IMR-90 (cell line): Measurements from ENCODE around the gene SRPRB. TPM values are rescaled to one million over a fixed set of nuclear protein-coding genes. Genes with fewer than 3 reads are reported as not detected.

Experiments
- ATAC-seq: fragments of 200-7000 bp; cut with Tn5 transposase; 2 replicates; pipeline ENCODE4 v1.9.1; 2020; ENCODE audit warnings: low read depth, mild to moderate bottlenecking, moderate library complexity
- BruUV-seq: library from RNA; stranded (reverse); fragments of 400-500 nt; replicated peaks from 2 replicates; lab custom pipeline; 2021; lab: Mats Ljungman, UMichigan
- CTCF ChIA-PET: fragments of 300-600 bp; formaldehyde crosslinking; extraction: SDS; loops from one replicate; lab custom pipeline; 2021; ENCODE audit warnings: antibody characterized with exemption; lab: Yijun Ruan, JAX
- POLR2A ChIA-PET: fragments of 300-600 bp; sonication (Branson Sonifier 250); formaldehyde crosslinking; loops from one replicate; lab custom pipeline; 2022; ENCODE audit warnings: antibody characterized with exemption; ENCODE audit not compliant: unreplicated experiment; lab: Charles Lee
- DNase-seq: peaks from one replicate; pipeline ENCODE4 v3.0.0; 2013
- H2AFZ ChIP-seq: replicated peaks from 2 replicates; pipeline ENCODE3; 2013; ENCODE audit warnings: low read length, mild to moderate bottlenecking; ENCODE audit not compliant: poor library complexity
- H2AK5ac ChIP-seq: 2 replicates; pipeline ENCODE4 v1.6.1; 2013; ENCODE audit warnings: low read depth, low read length, inconsistent platforms
- H2AK9ac ChIP-seq: replicated peaks from 2 replicates; pipeline ENCODE3; 2013; ENCODE audit warnings: mild to moderate bottlenecking, low read depth, low read length, moderate library complexity; ENCODE audit not compliant: poor library complexity
- H2BK120ac ChIP-seq: 2 replicates; pipeline ENCODE4 v1.6.1; 2013; ENCODE audit warnings: low read depth, low read length, inconsistent platforms
- H2BK15ac ChIP-seq: 3 replicates; pipeline ENCODE4 v1.6.1; 2013; ENCODE audit warnings: low read depth, low read length, inconsistent platforms
- H2BK20ac ChIP-seq: 2 replicates; pipeline ENCODE4 v1.6.1; 2013; ENCODE audit warnings: low read depth, mild to moderate bottlenecking, inconsistent platforms, low read length, moderate library complexity
- H2BK5ac ChIP-seq: 2 replicates; pipeline ENCODE4 v1.6.1; 2013; ENCODE audit warnings: mild to moderate bottlenecking, low read depth, low read length, inconsistent platforms; ENCODE audit not compliant: poor library complexity, severe bottlenecking
- H3K14ac ChIP-seq: replicated peaks from 2 replicates; pipeline ENCODE4 v1.6.1; 2013; ENCODE audit warnings: low read depth, low read length, inconsistent platforms
- H3K18ac ChIP-seq: 2 replicates; pipeline ENCODE4 v1.6.1; 2013; ENCODE audit warnings: low read depth, low read length, control low read depth
- H3K23ac ChIP-seq: 2 replicates; pipeline ENCODE4 v1.6.1; 2013; ENCODE audit warnings: low read depth, low read length, inconsistent platforms
- H3K27ac ChIP-seq: 2 replicates; pipeline ENCODE4 v1.5.1; 2013; ENCODE audit warnings: mild to moderate bottlenecking, control low read depth, low read length; ENCODE audit not compliant: insufficient read depth
- H3K27me3 ChIP-seq: 2 replicates; pipeline ENCODE4 v1.6.1; 2013; ENCODE audit warnings: low read length; ENCODE audit not compliant: control insufficient read depth, insufficient read depth
- H3K36me3 ChIP-seq: 2 replicates; pipeline ENCODE4 v1.6.1; 2013; ENCODE audit warnings: low read length, mixed read lengths; ENCODE audit not compliant: control insufficient read depth, insufficient read depth
- H3K4ac ChIP-seq: 2 replicates; pipeline ENCODE4 v1.6.1; 2013; ENCODE audit warnings: low read depth, low read length, inconsistent platforms
- H3K4me1 ChIP-seq: 2 replicates; pipeline ENCODE4 v1.6.1; 2013; ENCODE audit warnings: low read length, mixed read lengths; ENCODE audit not compliant: control insufficient read depth, insufficient read depth
- H3K4me2 ChIP-seq: 2 replicates; pipeline ENCODE4 v1.6.1; 2013; ENCODE audit warnings: low read depth, mild to moderate bottlenecking, control low read depth, low read length, moderate library complexity
- H3K4me3 ChIP-seq: 2 replicates; pipeline ENCODE4 v1.5.1; 2013; ENCODE audit warnings: low read depth, mild to moderate bottlenecking, control low read depth, low read length, moderate library complexity; ENCODE audit not compliant: insufficient read depth
- H3K56ac ChIP-seq: 2 replicates; pipeline ENCODE4 v1.6.1; 2013; ENCODE audit warnings: low read length, inconsistent platforms; ENCODE audit not compliant: insufficient read depth; ENCODE audit errors: extremely low read depth
- H3K79me1 ChIP-seq, 2 experiments: 2 replicates each; pipeline ENCODE4 v1.6.1; 2013; ENCODE audit warnings: low read length in 2 of 2, inconsistent platforms in 1 of 2, low read depth in 1 of 2
- H3K9ac ChIP-seq: 2 replicates; pipeline ENCODE4 v1.6.1; 2013; ENCODE audit warnings: low read depth, low read length, control low read depth
- H3K9me1 ChIP-seq: 2 replicates; pipeline ENCODE4 v1.6.1; 2013; ENCODE audit warnings: low read length, inconsistent platforms; ENCODE audit not compliant: insufficient read depth
- H3K9me3 ChIP-seq: 2 replicates; pipeline ENCODE4 v1.6.1; 2013; ENCODE audit warnings: low read length; ENCODE audit not compliant: control insufficient read depth, insufficient read depth
- H4K20me1 ChIP-seq: 2 replicates; pipeline ENCODE4 v1.6.1; 2013; ENCODE audit warnings: low read length, inconsistent platforms; ENCODE audit not compliant: insufficient read depth
- H4K5ac ChIP-seq: 2 replicates; pipeline ENCODE4 v1.6.1; 2013; ENCODE audit warnings: mild to moderate bottlenecking, low read depth, low read length, control low read depth
- H4K8ac ChIP-seq, 2 experiments: 2 replicates each; pipeline ENCODE4 v1.6.1; 2013; ENCODE audit warnings: low read depth in 2 of 2, low read length in 2 of 2, control low read depth in 1 of 2, inconsistent platforms in 1 of 2
- H4K91ac ChIP-seq: 2 replicates; pipeline ENCODE4 v1.6.1; 2013; ENCODE audit warnings: low read depth, low read length, inconsistent platforms; ENCODE audit not compliant: insufficient read depth
- BHLHE40 ChIP-seq: fragments of 150-350 bp; IDR thresholded peaks from 2 replicates; pipeline ENCODE4 v1.6.1; 2016; ENCODE audit warnings: mild to moderate bottlenecking, low read depth, low read length
- CEBPB ChIP-seq: IDR thresholded peaks from 2 replicates; pipeline ENCODE4 v1.6.1; 2012; ENCODE audit warnings: low read depth, low read length, improper control_type of control experiment
- CHD1 ChIP-seq: IDR thresholded peaks from 2 replicates; pipeline ENCODE4 v1.6.1; 2012; ENCODE audit warnings: low read depth, low read length, improper control_type of control experiment
- FOS ChIP-seq: fragments of 150-350 bp; IDR thresholded peaks from 2 replicates; pipeline ENCODE4 v1.6.1; 2016; ENCODE audit warnings: low read depth, low read length
- MAFK ChIP-seq: IDR thresholded peaks from 2 replicates; pipeline ENCODE4 v1.6.1; 2012; ENCODE audit warnings: low read depth, low read length, improper control_type of control experiment
- MAZ ChIP-seq: IDR thresholded peaks from 2 replicates; pipeline ENCODE4 v1.6.1; 2012; ENCODE audit warnings: low read depth, mild to moderate bottlenecking, low read length, improper control_type of control experiment, moderate library complexity, borderline replicate concordance
- MXI1 ChIP-seq: IDR thresholded peaks from 2 replicates; pipeline ENCODE4 v1.6.1; 2012; ENCODE audit warnings: low read depth, mild to moderate bottlenecking, low read length, moderate library complexity, borderline replicate concordance
- NFE2L2 ChIP-seq: fragments of 150-350 bp; IDR thresholded peaks from 2 replicates; pipeline ENCODE4 v1.6.1; 2016; ENCODE audit warnings: low read depth, mild to moderate bottlenecking, low read length
- POLR2A ChIP-seq: IDR thresholded peaks from 2 replicates; pipeline ENCODE4 v1.6.1; 2012; ENCODE audit warnings: mild to moderate bottlenecking, low read depth, low read length
- RAD21 ChIP-seq: IDR thresholded peaks from 2 replicates; pipeline ENCODE4 v1.6.1; 2012; ENCODE audit warnings: low read length, improper control_type of control experiment
- RCOR1 ChIP-seq: IDR thresholded peaks from 2 replicates; pipeline ENCODE4 v1.6.1; 2012; ENCODE audit warnings: mild to moderate bottlenecking, low read length, improper control_type of control experiment; ENCODE audit not compliant: insufficient replicate concordance
- RFX5 ChIP-seq: IDR thresholded peaks from 2 replicates; pipeline ENCODE4 v1.8.0; 2012; ENCODE audit warnings: low read depth, mild to moderate bottlenecking, low read length, moderate library complexity
- SMC3 ChIP-seq: fragments of 150-350 bp; IDR thresholded peaks from 2 replicates; pipeline ENCODE4 v1.6.1; 2016; ENCODE audit warnings: low read depth, mild to moderate bottlenecking, antibody characterized with exemption, low read length, moderate library complexity
- USF2 ChIP-seq: fragments of 150-350 bp; IDR thresholded peaks from 2 replicates; pipeline ENCODE4 v1.6.1; 2017; ENCODE audit warnings: mild to moderate bottlenecking, antibody characterized with exemption, low read length, low read depth
- WGBS, 2 experiments: methylation state at CpG; one replicate each; pipeline versions ENCODE4 v1.1.5 to v1.1.7; 2013; ENCODE audit warnings: missing lambda C conversion rate in 2 of 2; ENCODE audit not compliant: insufficient read length in 1 of 2; ENCODE audit errors: extremely low coverage in 2 of 2; 5-methylcytosine and 5-hydroxymethylcytosine counted together
- dilution Hi-C: fragments of 300-500 bp; cut with HindIII; formaldehyde crosslinking; loops from one replicate; pipeline ENCODE4 v1.14.3; 2018; ENCODE audit warnings: low sequenced_read_pairs; ENCODE audit not compliant: unreplicated experiment
- in situ Hi-C: fragments of 300-500 bp; cut with MboI; formaldehyde crosslinking; loops from 3 replicates; pipeline ENCODE4 v1.14.3; 2019; ENCODE audit warnings: low sequenced_read_pairs, inconsistent platforms, mixed read lengths
- intact Hi-C: fragments of 100-400 bp; cut with micrococcal nuclease; formaldehyde crosslinking; loops from 2 replicates; pipeline ENCODE4 v1.10.0; 2022
- polyA plus RNA-seq, 3 experiments: library from polyadenylated mRNA; depleted of rRNA; stranded (reverse); fragments of >200 nt; gene quantifications; 2 replicates each; pipeline ENCODE4 v1.2.3, GENCODE V29; 2012; ENCODE audit warnings: low replicate concordance in 1 of 3
- total RNA-seq: library from RNA; depleted of rRNA; stranded (reverse); fragments of >200 nt; gene quantifications from 2 replicates; pipeline ENCODE4 v1.2.3, GENCODE V29; 2012
- TF ChIP-seq, protein P1 (sequence below): conservative IDR thresholded peaks from 2 replicates; pipeline ENCODE4 v1.5.1; 2012; ENCODE audit warnings: mild to moderate bottlenecking, low read depth, low read length, improper control_type of control experiment
- TF ChIP-seq, protein P2 (sequence below): fragments of 150-350 bp; IDR thresholded peaks from 2 replicates; pipeline ENCODE4 v1.6.1; 2016; ENCODE audit warnings: low read depth, mild to moderate bottlenecking, low read length, moderate library complexity, borderline replicate concordance

The SRPRB gene
- total and polyA plus RNA-seq, 2 of the 4 experiments (the other 2 are of a cell fraction): 28.8 to 131 TPM

GRCh38 chr3:133775835-133776234 is 29.8 kb upstream of the SRPRB start:
- WGBS, 2 experiments: no CpG with 5 or more reads among the region's 5 CpGs
- Histone ChIP-seq H3K4me2 (no peak overlapping the region), H4K91ac (no peak overlapping the region), H3K79me1 (no peaks in the 10 kb centered on the region), H4K8ac (no peak overlapping the region), H3K9me3 (no peaks in the 10 kb centered on the region), H3K23ac (no peak overlapping the region), H2BK15ac (no peak overlapping the region), H2BK20ac (no peak overlapping the region), H3K9ac (no peak overlapping the region), H2AK5ac (no peak overlapping the region), H3K56ac (no peak overlapping the region), H3K27ac (no peak overlapping the region), H3K4ac (no peak overlapping the region), H2BK120ac (no peak overlapping the region), H3K36me3 (no peaks in the 10 kb centered on the region), H3K4me1 (no peaks in the 10 kb centered on the region), H3K4me3 (no peak overlapping the region), H3K14ac (no peak overlapping the region), H4K20me1 (no peaks in the 10 kb centered on the region), H4K5ac (no peak overlapping the region), H3K9me1 (no peaks in the 10 kb centered on the region), H3K18ac (no peak overlapping the region), H3K27me3 (peaks cover 8% of the 10 kb centered on the region), H2AK9ac (no peak overlapping the region), H2AFZ (peak overlapping the region; percentile 14), H2BK5ac (no peak overlapping the region)
- ChIA-PET CTCF (no interaction called here), POLR2A (no interaction called here)
- in situ Hi-C loops (no loop called here), intact Hi-C loops (no loop called here), dilution Hi-C loops (no loop called here)
- DNase-seq (no peak), ATAC-seq (no peak)
- BruUV-seq: no TSS peak
- TF ChIP-seq RCOR1 (no peak), BHLHE40 (no peak), CEBPB (no peak), MAFK (no peak), FOS (no peak), NFE2L2 (no peak), MXI1 (no peak), USF2 (no peak), RFX5 (no peak), POLR2A (no peak), CHD1 (no peak), MAZ (no peak), SMC3 (no peak), RAD21 (no peak)
- TF ChIP-seq, protein P1, sequence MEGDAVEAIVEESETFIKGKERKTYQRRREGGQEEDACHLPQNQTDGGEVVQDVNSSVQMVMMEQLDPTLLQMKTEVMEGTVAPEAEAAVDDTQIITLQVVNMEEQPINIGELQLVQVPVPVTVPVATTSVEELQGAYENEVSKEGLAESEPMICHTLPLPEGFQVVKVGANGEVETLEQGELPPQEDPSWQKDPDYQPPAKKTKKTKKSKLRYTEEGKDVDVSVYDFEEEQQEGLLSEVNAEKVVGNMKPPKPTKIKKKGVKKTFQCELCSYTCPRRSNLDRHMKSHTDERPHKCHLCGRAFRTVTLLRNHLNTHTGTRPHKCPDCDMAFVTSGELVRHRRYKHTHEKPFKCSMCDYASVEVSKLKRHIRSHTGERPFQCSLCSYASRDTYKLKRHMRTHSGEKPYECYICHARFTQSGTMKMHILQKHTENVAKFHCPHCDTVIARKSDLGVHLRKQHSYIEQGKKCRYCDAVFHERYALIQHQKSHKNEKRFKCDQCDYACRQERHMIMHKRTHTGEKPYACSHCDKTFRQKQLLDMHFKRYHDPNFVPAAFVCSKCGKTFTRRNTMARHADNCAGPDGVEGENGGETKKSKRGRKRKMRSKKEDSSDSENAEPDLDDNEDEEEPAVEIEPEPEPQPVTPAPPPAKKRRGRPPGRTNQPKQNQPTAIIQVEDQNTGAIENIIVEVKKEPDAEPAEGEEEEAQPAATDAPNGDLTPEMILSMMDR: no peak
- TF ChIP-seq, protein P2, sequence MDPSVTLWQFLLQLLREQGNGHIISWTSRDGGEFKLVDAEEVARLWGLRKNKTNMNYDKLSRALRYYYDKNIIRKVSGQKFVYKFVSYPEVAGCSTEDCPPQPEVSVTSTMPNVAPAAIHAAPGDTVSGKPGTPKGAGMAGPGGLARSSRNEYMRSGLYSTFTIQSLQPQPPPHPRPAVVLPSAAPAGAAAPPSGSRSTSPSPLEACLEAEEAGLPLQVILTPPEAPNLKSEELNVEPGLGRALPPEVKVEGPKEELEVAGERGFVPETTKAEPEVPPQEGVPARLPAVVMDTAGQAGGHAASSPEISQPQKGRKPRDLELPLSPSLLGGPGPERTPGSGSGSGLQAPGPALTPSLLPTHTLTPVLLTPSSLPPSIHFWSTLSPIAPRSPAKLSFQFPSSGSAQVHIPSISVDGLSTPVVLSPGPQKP: no peak
